K562 (cell line): ENCODE measurements around the gene RHEX. TPM values are rescaled to one million over a fixed set of nuclear protein-coding genes. Genes with fewer than 3 reads are reported as not detected.

Source experiments
- ATAC-seq: fragments of 200-7000 bp; cut with Tn5 transposase; 3 replicates; pipeline ENCODE4 v1.9.1; 2020; ENCODE audit warnings: moderate library complexity
- BruUV-seq: library from RNA; stranded (reverse); fragments of 400-500 nt; replicated peaks from 2 replicates; lab custom pipeline; 2021; lab: Mats Ljungman, UMichigan
- CTCF ChIA-PET: fragments of 300-600 bp; formaldehyde crosslinking; extraction: SDS; loops from one replicate; lab custom pipeline; 2021; ENCODE audit warnings: low intra/inter-chr PET ratio; lab: Yijun Ruan, JAX
- POLR2A ChIA-PET: fragments of 300-600, 350-650 bp; sonication (Branson Sonifier 250); formaldehyde crosslinking; extraction: SDS; loops from one replicate; lab custom pipeline; 2021; ENCODE audit warnings: antibody characterized with exemption, inconsistent platforms; lab: Yijun Ruan, JAX
- DNase-seq, 4 experiments: peaks; one replicate each; pipeline versions ENCODE4 v3.0.0 to v3.0.0-alpha.2; 2011 to 2018; ENCODE audit warnings: low spot score in 3 of 4, mixed read lengths in 3 of 4; ENCODE audit errors: extremely low read depth in 1 of 4
- FAIRE-seq: peaks from 2 replicates; lab custom pipeline; 2011; peaks lifted over from hg19 to GRCh38; lab: Jason Lieb, UNC
- H2AFZ ChIP-seq: 2 replicates; pipeline ENCODE4 v1.6.0; 2011; ENCODE audit warnings: low read depth, low read length, control low read depth, inconsistent platforms
- H3K27ac ChIP-seq: fragments of 200-600 bp; 3 replicates; pipeline ENCODE4 v1.8.0; 2011; ENCODE audit warnings: low read depth, mild to moderate bottlenecking, control low read depth, inconsistent platforms, low read length, moderate library complexity, mixed read lengths; ENCODE audit errors: extremely low read depth
- H3K27me3 ChIP-seq, 2 experiments: fragments of 300-600 bp in 1 of 2; 2 replicates in 1 of 2; 3 replicates in 1 of 2; pipeline versions ENCODE4 v1.6.0 to v1.8.0; 2011; ENCODE audit warnings: inconsistent platforms in 2 of 2, low read length in 2 of 2, mild to moderate bottlenecking in 1 of 2, mixed read lengths in 1 of 2, moderate library complexity in 1 of 2; ENCODE audit not compliant: control insufficient read depth in 2 of 2, insufficient read depth in 2 of 2
- H3K36me3 ChIP-seq: fragments of 300-600 bp; 3 replicates; pipeline ENCODE4 v1.8.0; 2011; ENCODE audit warnings: mild to moderate bottlenecking, low read length, inconsistent platforms; ENCODE audit not compliant: control insufficient read depth, insufficient read depth
- H3K4me1 ChIP-seq, 2 experiments: fragments of 200-600 bp in 1 of 2; replicated peaks in 1 of 2; 2 replicates in 1 of 2; 3 replicates in 1 of 2; pipeline versions ENCODE4 v1.5.1 to v1.8.0; 2011; ENCODE audit warnings: inconsistent platforms in 2 of 2, low read length in 2 of 2, mild to moderate bottlenecking in 1 of 2, mixed read lengths in 1 of 2, moderate library complexity in 1 of 2; ENCODE audit not compliant: control insufficient read depth in 2 of 2, insufficient read depth in 2 of 2
- H3K4me2 ChIP-seq: 2 replicates; pipeline ENCODE4 v1.6.1; 2011; ENCODE audit warnings: low read length, control low read depth, inconsistent platforms, mixed read lengths; ENCODE audit not compliant: insufficient read depth
- H3K4me3 ChIP-seq: fragments of 200-600 bp; sonication (generic), shearing (Covaris generic); 2 replicates; pipeline ENCODE4 v1.5.1; 2016; ENCODE audit warnings: control low read depth, inconsistent platforms
- H3K79me2 ChIP-seq: fragments of 200-600 bp; 3 replicates; pipeline ENCODE4 v1.8.0; 2011; ENCODE audit warnings: low read length, inconsistent platforms; ENCODE audit not compliant: control insufficient read depth, insufficient read depth
- H3K9ac ChIP-seq, 2 experiments: 2 replicates each; pipeline versions ENCODE4 v1.6.0 to v1.6.1; 2011; ENCODE audit warnings: low read depth in 2 of 2, low read length in 2 of 2, control low read depth in 1 of 2, inconsistent platforms in 1 of 2, mild to moderate bottlenecking in 1 of 2, mixed read lengths in 1 of 2; ENCODE audit not compliant: insufficient read depth in 1 of 2
- H3K9me1 ChIP-seq: one replicate; pipeline ENCODE4 v1.6.0; 2011; ENCODE audit warnings: inconsistent platforms, mild to moderate bottlenecking, low read length, moderate library complexity; ENCODE audit not compliant: control insufficient read depth, insufficient read depth
- H3K9me3 ChIP-seq: replicated peaks from 2 replicates; pipeline ENCODE4 v1.5.1; 2011; ENCODE audit warnings: low read depth, low read length, inconsistent platforms; ENCODE audit not compliant: control insufficient read depth, insufficient read depth
- H4K20me1 ChIP-seq: replicated peaks from 2 replicates; pipeline ENCODE4 v1.6.1; 2011; ENCODE audit warnings: low read length, inconsistent platforms, mixed read lengths; ENCODE audit not compliant: control insufficient read depth, insufficient read depth
- BCL6 ChIP-seq: fragments of 250-450 bp; sonication (Bioruptor Pico); IDR thresholded peaks from 2 replicates; pipeline ENCODE4 v1.4.0; 2020
- CHD1 ChIP-seq: fragments of 200-600 bp; sonication (generic); IDR thresholded peaks from one replicate; pipeline ENCODE4 v1.6.1; 2012; ENCODE audit warnings: mild to moderate bottlenecking, moderate library complexity, low read length, inconsistent platforms
- DPF2 ChIP-seq: fragments of 450-650 bp; IDR thresholded peaks from 2 replicates; pipeline ENCODE4 v1.6.1; 2016
- HDAC1 ChIP-seq, 2 experiments: fragments of 450-650 bp; IDR thresholded peaks; 2 replicates each; pipeline ENCODE4 v1.6.1; 2016 to 2017; ENCODE audit warnings: inconsistent platforms in 1 of 2, mild to moderate bottlenecking in 1 of 2, moderate library complexity in 1 of 2
- ILF3 ChIP-seq: fragments of 450-650 bp; IDR thresholded peaks from 2 replicates; pipeline ENCODE4 v1.6.1; 2018; ENCODE audit warnings: antibody characterized with exemption, mild to moderate bottlenecking, moderate library complexity, borderline replicate concordance
- IRF2 ChIP-seq: sonication (generic); formaldehyde crosslinking; IDR thresholded peaks from 2 replicates; pipeline ENCODE4 v1.8.1; 2022; ENCODE audit warnings: mild to moderate bottlenecking, missing genetic modification reagents
- MCM2 ChIP-seq: fragments of 450-650 bp; IDR thresholded peaks from 2 replicates; pipeline ENCODE4 v1.6.1; 2017; ENCODE audit warnings: low read depth, mild to moderate bottlenecking
- RBM34 ChIP-seq: fragments of 200-400 bp; formaldehyde crosslinking; IDR thresholded peaks from 2 replicates; pipeline ENCODE4 v1.6.1; 2018; ENCODE audit warnings: low read length, borderline replicate concordance; ENCODE audit not compliant: insufficient read depth
- SAFB ChIP-seq: fragments of 200-400 bp; formaldehyde crosslinking; IDR thresholded peaks from 2 replicates; pipeline ENCODE4 v1.6.1; 2017; ENCODE audit warnings: low read depth, low read length, borderline replicate concordance
- SMC3 ChIP-seq: conservative IDR thresholded peaks from 2 replicates; pipeline ENCODE4 v1.6.1; 2011; ENCODE audit warnings: low read depth, low read length, improper control_type of control experiment; ENCODE audit not compliant: insufficient read depth
- TEAD4 ChIP-seq, 2 experiments: sonication (generic) in 1 of 2; formaldehyde crosslinking in 1 of 2; IDR thresholded peaks; 2 replicates each; pipeline versions ENCODE4 v1.6.1 to v1.8.0; 2012 to 2022; ENCODE audit warnings: borderline replicate concordance in 1 of 2, inconsistent platforms in 1 of 2, low read length in 1 of 2, mild to moderate bottlenecking in 1 of 2, missing genetic modification reagents in 1 of 2
- ZNF175 ChIP-seq: fragments of 200-800 bp; sonication (Bioruptor generic); IDR thresholded peaks from 2 replicates; pipeline ENCODE4 v1.6.1; 2016; ENCODE audit warnings: low read depth, mild to moderate bottlenecking, missing genetic modification characterization, missing compliant biosample characterization
- WGBS: fragments of 100-300 bp; shearing (Covaris generic); methylation state at CpG from one replicate; pipeline ENCODE4 v1.1.6; 2016; ENCODE audit warnings: low coverage, mixed read lengths; ENCODE audit not compliant: insufficient coverage; ENCODE audit errors: missing lambda C conversion rate; 5-methylcytosine and 5-hydroxymethylcytosine counted together
- in situ Hi-C: fragments of 300-500 bp; cut with MboI; formaldehyde crosslinking; loops from 4 replicates; pipeline ENCODE4 v1.15.0; 2018; ENCODE audit warnings: inconsistent platforms, mixed read lengths
- intact Hi-C: fragments of 100-400 bp; cut with micrococcal nuclease; formaldehyde crosslinking; loops from 2 replicates; pipeline ENCODE4 v1.14.2; 2022
- polyA plus RNA-seq, 8 experiments: library from polyadenylated mRNA; depleted of rRNA in 4 of 8; stranded (reverse) in 5 of 8; unstranded in 3 of 8; fragments of >200 nt; fragmentation: Nextera tagmentation in 2 of 8; fragmentation: Illumina TruSeq in 1 of 8; extraction: Ambion mirVana in 2 of 8; extraction: Trizol in 1 of 8; gene quantifications; 2 replicates each; pipeline versions ENCODE4 v1.2.1 to v1.2.3, GENCODE V29; 2011 to 2014; ENCODE audit warnings: inconsistent platforms in 1 of 8, missing spikeins in 1 of 8
- total RNA-seq, 7 experiments: library from RNA; depleted of rRNA in 6 of 7; stranded (reverse); fragments of >200 nt in 6 of 7; fragmentation: Illumina TruSeq in 2 of 7; extraction: Trizol in 2 of 7; gene quantifications; 2 replicates each; pipeline versions ENCODE4 v1.2.1 to v1.2.3, GENCODE V29; 2011 to 2021; ENCODE audit warnings: low replicate concordance in 1 of 7
- TF ChIP-seq, protein P1 (sequence below): fragments of 450-650 bp; IDR thresholded peaks from 2 replicates; pipeline ENCODE4 v1.6.1; 2016; ENCODE audit warnings: mild to moderate bottlenecking
- TF ChIP-seq, protein P2 (sequence below): fragments of 450-650 bp; IDR thresholded peaks from 2 replicates; pipeline ENCODE4 v1.7.0; 2016; ENCODE audit warnings: borderline replicate concordance

RHEX gene
- total and polyA plus RNA-seq, 9 of the 15 experiments (the other 6 are each of a cell fraction or from before 2014, with no cell fraction given), result not detected

DNA sequence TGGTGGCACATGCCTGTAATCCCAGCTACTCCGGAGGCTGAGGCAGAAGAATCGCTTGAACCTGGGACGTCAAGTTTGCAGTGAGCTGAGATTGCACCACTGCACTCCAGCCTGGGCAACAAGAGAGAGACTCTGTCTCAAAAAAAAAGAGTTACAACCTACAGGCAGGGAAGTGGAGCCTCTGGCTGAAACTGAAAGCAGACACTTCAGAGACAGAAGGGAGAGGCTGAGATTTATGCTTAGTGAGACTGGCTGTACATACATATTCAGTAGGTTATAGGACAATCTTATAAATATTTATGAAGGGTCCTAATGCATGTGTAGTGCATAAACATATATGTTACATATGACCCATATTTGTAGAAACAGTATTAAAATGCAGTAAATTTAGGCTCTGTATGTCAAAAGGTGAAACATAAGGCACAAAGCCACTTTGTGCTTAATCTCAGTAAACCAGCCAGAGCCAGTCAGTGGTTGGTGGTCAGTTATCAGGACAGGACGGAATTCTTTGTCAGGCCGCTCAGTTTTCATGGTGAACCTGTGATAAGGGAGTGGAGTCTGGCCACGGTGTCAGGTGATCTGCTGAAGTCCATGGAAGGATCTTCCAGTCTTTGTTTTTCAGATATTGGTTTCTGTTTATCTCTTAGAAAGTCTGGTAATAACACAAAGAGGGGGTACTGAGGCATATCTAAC lies 13.7 kb downstream of the RHEX start (continued):
- TF ChIP-seq DPF2 (peak; percentile 55; the same call in 1 of the 2 replicates), HDAC1 (IDR thresholded peaks at IDR 0.05) (peak in 1 of 2 experiments; percentile 70; a peak in 1 of 4 replicates), MCM2 (no peak)
- TF ChIP-seq, protein P1, sequence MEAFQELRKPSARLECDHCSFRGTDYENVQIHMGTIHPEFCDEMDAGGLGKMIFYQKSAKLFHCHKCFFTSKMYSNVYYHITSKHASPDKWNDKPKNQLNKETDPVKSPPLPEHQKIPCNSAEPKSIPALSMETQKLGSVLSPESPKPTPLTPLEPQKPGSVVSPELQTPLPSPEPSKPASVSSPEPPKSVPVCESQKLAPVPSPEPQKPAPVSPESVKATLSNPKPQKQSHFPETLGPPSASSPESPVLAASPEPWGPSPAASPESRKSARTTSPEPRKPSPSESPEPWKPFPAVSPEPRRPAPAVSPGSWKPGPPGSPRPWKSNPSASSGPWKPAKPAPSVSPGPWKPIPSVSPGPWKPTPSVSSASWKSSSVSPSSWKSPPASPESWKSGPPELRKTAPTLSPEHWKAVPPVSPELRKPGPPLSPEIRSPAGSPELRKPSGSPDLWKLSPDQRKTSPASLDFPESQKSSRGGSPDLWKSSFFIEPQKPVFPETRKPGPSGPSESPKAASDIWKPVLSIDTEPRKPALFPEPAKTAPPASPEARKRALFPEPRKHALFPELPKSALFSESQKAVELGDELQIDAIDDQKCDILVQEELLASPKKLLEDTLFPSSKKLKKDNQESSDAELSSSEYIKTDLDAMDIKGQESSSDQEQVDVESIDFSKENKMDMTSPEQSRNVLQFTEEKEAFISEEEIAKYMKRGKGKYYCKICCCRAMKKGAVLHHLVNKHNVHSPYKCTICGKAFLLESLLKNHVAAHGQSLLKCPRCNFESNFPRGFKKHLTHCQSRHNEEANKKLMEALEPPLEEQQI, result no peak

DNA sequence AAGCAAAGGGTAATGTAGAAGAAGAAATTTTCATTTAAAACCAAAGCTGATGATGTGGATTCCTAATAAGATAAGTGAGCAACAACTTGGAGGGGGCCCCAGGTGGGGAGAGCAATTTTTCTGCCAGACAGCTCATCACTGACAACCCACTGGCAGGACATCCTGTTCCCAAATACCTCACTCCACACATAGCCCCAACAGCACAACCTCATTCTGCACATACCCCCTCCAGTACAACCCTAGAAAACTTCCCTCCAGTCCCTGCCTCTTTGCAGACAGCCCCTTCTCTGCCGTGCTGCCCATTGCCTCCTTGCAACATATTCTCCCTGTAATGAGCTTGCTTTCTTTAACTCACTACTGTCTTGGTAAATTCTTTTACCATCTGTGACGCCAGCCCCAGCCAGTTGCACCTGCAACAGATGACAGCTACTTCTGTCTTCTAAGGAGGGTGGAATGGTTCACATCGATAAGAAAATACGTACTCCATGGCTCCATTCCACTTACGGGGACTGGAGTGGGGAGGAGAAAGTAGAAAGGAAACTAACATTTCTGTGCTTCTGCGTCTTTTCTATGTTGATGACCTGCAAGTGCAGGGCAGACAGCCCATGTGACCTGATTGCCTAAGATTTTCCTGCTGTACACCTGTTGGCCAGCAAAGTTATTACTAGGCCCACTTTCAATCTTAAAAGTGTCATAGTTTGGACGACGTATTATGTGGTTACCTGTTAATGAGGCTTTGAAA lies 14.7 kb downstream of the RHEX start:
- H3K36me3 ChIP-seq, result no peaks in the 10 kb centered on the region
- H3K9me3 ChIP-seq, result 0 out of 2 replicates have a peak, but pooled peaks cover 3% of the 10 kb centered on the region
- H3K79me2 ChIP-seq, result no peaks in the 10 kb centered on the region
- peak; percentile 37 for ATAC-seq
- FAIRE-seq, result peak; percentile 6
- DNase-seq, result peak in 1 of 4 experiments; percentile 46
- 0 out of 2 replicates have a peak, but pooled peaks cover 7% of the 10 kb centered on the region for H4K20me1 ChIP-seq
- no peak overlapping the region for H3K4me3 ChIP-seq
- intact Hi-C loops (no loop called here), in situ Hi-C loops (no loop called here)
- POLR2A ChIA-PET, result interaction anchor here (0.9 to 1.0 kb wide), 2 partner anchors 8 to 37 kb away, joined by 3 read pairs; no protein-coding TSS in a partner anchor
- CTCF ChIA-PET, result no interaction called here
- peaks cover 6 to 13% of the 10 kb centered on the region in 2 experiments; a peak in 4 of 5 replicates for H3K4me1 ChIP-seq
- no peaks in the 10 kb centered on the region for H3K9me1 ChIP-seq
- BruUV-seq, result no TSS peak
- peaks cover 15 to 20% of the 10 kb centered on the region in 2 experiments for H3K27me3 ChIP-seq
- no peak overlapping the region for H3K27ac ChIP-seq
- no peak overlapping the region for H3K4me2 ChIP-seq
- no peak overlapping the region for H3K9ac ChIP-seq
- no peak overlapping the region for H2AFZ ChIP-seq
- WGBS, result under 1% methylated on average over 8 of the region's 8 CpGs
- no peak for TF ChIP-seq SMC3
- TF ChIP-seq, protein P2, sequence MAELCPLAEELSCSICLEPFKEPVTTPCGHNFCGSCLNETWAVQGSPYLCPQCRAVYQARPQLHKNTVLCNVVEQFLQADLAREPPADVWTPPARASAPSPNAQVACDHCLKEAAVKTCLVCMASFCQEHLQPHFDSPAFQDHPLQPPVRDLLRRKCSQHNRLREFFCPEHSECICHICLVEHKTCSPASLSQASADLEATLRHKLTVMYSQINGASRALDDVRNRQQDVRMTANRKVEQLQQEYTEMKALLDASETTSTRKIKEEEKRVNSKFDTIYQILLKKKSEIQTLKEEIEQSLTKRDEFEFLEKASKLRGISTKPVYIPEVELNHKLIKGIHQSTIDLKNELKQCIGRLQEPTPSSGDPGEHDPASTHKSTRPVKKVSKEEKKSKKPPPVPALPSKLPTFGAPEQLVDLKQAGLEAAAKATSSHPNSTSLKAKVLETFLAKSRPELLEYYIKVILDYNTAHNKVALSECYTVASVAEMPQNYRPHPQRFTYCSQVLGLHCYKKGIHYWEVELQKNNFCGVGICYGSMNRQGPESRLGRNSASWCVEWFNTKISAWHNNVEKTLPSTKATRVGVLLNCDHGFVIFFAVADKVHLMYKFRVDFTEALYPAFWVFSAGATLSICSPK, result no peak
- TF ChIP-seq TEAD4 (IDR thresholded peaks at IDR 0.05; ENCODE audit: low read length), result peak; percentile 82
- TF ChIP-seq TEAD4 (CRISPR knock-in tag; IDR thresholded peaks at IDR 0.05; ENCODE audit: borderline replicate concordance), result no peak
- no peak for TF ChIP-seq RBM34
- no peak for TF ChIP-seq IRF2
- no peak for TF ChIP-seq ILF3
- TF ChIP-seq BCL6 (CRISPR knock-in tag), result no peak
- no peak for TF ChIP-seq ZNF175 (CRISPR knock-in tag)
- no peak for TF ChIP-seq CHD1
- no peak for TF ChIP-seq SAFB
